ENCODE data around the gene GFOD2. TPM values are rescaled to one million over a fixed set of nuclear protein-coding genes. Genes with fewer than 3 reads are reported as not detected.

The GFOD2 gene
- total RNA-seq, 1 donor from 2014 or later: 86.7 TPM

DNA sequence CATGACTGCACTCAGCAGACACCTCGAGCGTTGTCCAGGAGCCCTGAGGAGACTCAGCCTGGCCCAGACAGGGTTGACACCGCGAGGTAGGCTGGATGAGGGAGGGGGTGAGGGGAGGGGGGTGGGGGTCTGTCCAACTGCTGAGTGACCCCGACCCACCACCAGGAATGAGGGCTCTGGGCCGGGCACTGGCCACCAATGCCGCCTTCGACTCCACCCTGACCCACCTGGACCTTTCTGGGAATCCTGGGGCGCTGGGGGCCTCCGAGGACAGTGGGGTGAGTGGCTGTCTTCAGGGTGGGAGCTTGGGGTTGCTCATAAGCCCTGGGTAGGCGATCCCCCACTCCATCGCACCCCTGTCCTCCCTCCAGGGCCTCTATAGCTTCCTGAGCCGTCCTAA lies 71.4 kb downstream of the GFOD2 start:
- Mint-ChIP-seq H3K36me3 (ENCODE audit: unreplicated experiment) (peaks cover 11% of the 10 kb centered on the region), H3K4me1 (ENCODE audit: low read depth, unreplicated experiment) (peaks cover 2% of the 10 kb centered on the region), H3K27ac (ENCODE audit: unreplicated experiment) (no peak overlapping the region), H3K4me3 (ENCODE audit: unreplicated experiment) (no peak overlapping the region), H3K9me3 (ENCODE audit: unreplicated experiment) (peaks cover 13% of the 10 kb centered on the region), H3K27me3 (ENCODE audit: unreplicated experiment) (peaks cover 24% of the 10 kb centered on the region)
- DNase-seq: no peak
- TF ChIP-seq, protein P1, sequence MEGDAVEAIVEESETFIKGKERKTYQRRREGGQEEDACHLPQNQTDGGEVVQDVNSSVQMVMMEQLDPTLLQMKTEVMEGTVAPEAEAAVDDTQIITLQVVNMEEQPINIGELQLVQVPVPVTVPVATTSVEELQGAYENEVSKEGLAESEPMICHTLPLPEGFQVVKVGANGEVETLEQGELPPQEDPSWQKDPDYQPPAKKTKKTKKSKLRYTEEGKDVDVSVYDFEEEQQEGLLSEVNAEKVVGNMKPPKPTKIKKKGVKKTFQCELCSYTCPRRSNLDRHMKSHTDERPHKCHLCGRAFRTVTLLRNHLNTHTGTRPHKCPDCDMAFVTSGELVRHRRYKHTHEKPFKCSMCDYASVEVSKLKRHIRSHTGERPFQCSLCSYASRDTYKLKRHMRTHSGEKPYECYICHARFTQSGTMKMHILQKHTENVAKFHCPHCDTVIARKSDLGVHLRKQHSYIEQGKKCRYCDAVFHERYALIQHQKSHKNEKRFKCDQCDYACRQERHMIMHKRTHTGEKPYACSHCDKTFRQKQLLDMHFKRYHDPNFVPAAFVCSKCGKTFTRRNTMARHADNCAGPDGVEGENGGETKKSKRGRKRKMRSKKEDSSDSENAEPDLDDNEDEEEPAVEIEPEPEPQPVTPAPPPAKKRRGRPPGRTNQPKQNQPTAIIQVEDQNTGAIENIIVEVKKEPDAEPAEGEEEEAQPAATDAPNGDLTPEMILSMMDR (IDR thresholded peaks at IDR 0.05; ENCODE audit: partially characterized antibody, unreplicated experiment): no peak

DNA sequence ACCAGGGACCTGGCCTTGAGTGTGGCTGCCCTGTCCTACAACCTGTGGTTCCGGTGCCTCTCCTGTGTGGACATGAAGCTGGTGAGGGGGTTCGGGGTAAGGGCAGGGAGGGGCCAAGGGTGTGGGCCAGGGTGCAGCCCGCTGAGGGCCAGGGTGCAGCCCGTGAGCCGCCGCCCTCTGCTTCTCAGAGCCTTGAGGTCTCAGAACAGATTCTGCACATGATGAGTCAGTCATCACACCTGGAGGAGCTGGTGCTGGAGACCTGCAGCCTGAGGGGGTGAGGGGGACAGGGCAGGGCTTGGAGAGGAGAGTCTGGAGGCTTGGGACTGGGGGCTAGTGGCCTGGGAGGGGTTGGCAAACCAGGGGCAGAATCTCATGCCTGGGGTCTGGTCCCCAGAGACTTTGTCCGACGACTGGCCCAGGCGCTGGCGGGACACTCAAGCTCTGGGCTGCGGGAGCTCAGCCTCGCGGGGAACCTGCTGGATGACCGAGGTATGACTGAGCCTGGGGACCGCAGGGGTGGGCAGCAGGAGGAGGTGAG lies 71.9 kb downstream of the GFOD2 start:
- TF ChIP-seq, protein P1 (IDR thresholded peaks at IDR 0.05; ENCODE audit: partially characterized antibody, unreplicated experiment): no peak
- Mint-ChIP-seq H3K36me3 (ENCODE audit: unreplicated experiment) (peaks cover 11% of the 10 kb centered on the region), H3K4me1 (ENCODE audit: low read depth, unreplicated experiment) (peaks cover 2% of the 10 kb centered on the region), H3K9me3 (ENCODE audit: unreplicated experiment) (peaks cover 13% of the 10 kb centered on the region), H3K4me3 (ENCODE audit: unreplicated experiment) (no peak overlapping the region), H3K27me3 (ENCODE audit: unreplicated experiment) (peaks cover 22% of the 10 kb centered on the region), H3K27ac (ENCODE audit: unreplicated experiment) (no peak overlapping the region)
- no peak for DNase-seq

DNA sequence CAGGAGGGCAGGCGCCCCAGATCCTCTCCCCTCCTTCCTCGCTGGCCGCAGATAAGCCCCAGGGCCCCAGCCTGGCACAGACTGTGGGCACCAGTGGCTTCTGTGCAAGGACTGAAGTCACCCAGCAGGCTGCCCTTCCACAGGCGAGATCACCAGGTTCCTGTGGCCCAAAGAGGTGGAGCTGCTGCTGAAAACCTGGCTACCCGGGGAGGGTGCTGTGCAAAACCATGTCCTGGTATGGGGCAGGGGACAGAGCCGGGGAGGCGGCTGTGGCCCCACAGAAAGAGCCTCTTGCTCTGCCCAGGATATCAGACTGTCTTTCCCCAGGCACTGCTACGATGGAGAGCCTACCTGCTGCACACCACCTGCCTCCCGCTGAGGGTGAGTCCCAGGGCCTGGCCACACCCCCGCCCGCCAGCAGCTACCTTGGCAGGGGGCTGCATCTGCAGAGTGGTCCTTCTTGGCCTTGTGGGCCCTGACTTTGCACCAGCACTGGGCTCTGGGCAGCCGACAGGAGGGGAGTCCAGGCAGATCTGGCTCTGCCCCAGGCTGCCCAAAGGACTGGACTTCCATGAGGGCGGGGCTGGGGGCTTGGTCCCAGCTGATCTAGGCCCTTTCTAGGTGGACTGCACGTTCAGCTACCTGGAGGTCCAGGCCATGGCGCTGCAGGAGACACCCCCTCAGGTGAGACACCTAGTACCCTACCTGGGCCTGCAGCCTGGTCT lies 73.6 kb downstream of the GFOD2 start:
- H3K27ac Mint-ChIP-seq (ENCODE audit: unreplicated experiment): no peak overlapping the region
- TF ChIP-seq, protein P1 (IDR thresholded peaks at IDR 0.05; ENCODE audit: partially characterized antibody, unreplicated experiment): no peak
- no peak for DNase-seq
- no peaks in the 10 kb centered on the region for H3K4me1 Mint-ChIP-seq (ENCODE audit: low read depth, unreplicated experiment)
- H3K9me3 Mint-ChIP-seq (ENCODE audit: unreplicated experiment): peaks cover 9% of the 10 kb centered on the region
- H3K4me3 Mint-ChIP-seq (ENCODE audit: unreplicated experiment): no peak overlapping the region
- H3K27me3 Mint-ChIP-seq (ENCODE audit: unreplicated experiment): peaks cover 13% of the 10 kb centered on the region
- H3K36me3 Mint-ChIP-seq (ENCODE audit: unreplicated experiment): peaks cover 8% of the 10 kb centered on the region

- no peaks in the 10 kb centered on the region for H3K36me3 Mint-ChIP-seq (ENCODE audit: unreplicated experiment)
- peaks cover 6% of the 10 kb centered on the region for H3K9me3 Mint-ChIP-seq (ENCODE audit: unreplicated experiment)
- peaks cover 7% of the 10 kb centered on the region for H3K27me3 Mint-ChIP-seq (ENCODE audit: unreplicated experiment)
- no peak overlapping the region for H3K27ac Mint-ChIP-seq (ENCODE audit: unreplicated experiment)
- peak overlapping the region; percentile 15 for H3K4me3 Mint-ChIP-seq (ENCODE audit: unreplicated experiment)
- H3K4me1 Mint-ChIP-seq (ENCODE audit: low read depth, unreplicated experiment): no peaks in the 10 kb centered on the region
- DNase-seq: no peak
- TF ChIP-seq, protein P1 (IDR thresholded peaks at IDR 0.05; ENCODE audit: partially characterized antibody, unreplicated experiment): no peak
Observed at GRCh38 chr16:67644038-67644437, 75.1 kb downstream of the GFOD2 start.

All from glutamatergic neuron (in vitro differentiated cells).